22Rv1 (cell line): ENCODE measurements around the gene STAC3.

Experiments
- H3K27ac ChIP-seq: fragments of 450-650 bp; 2 replicates; pipeline ENCODE4 v1.5.1; 2017
- CTCF ChIP-seq: fragments of 450-650 bp; IDR thresholded peaks from 2 replicates; pipeline ENCODE4 v1.5.1; 2017; ENCODE audit warnings: mild to moderate bottlenecking
- ZFX ChIP-seq: fragments of 450-650 bp; IDR thresholded peaks from 2 replicates; pipeline ENCODE4 v1.6.1; 2017; ENCODE audit warnings: antibody characterized with exemption, borderline replicate concordance

The STAC3 gene

GRCh38 chr12:57240926-57241401 lies 10.0 kb downstream of the STAC3 start:
- H3K27ac ChIP-seq, result peak overlapping the region; percentile 100
- peak; percentile 3 for TF ChIP-seq CTCF
- TF ChIP-seq ZFX, result no peak

GRCh38 chr12:57240066-57240921 lies 10.7 kb downstream of the STAC3 start:
- TF ChIP-seq ZFX (no peak), CTCF (peak; percentile 38)
- H3K27ac ChIP-seq, result peak overlapping the region; percentile 100

- H3K27ac ChIP-seq, result peak overlapping the region; percentile 100
- TF ChIP-seq ZFX (no peak), CTCF (no peak)
Measured at GRCh38 chr12:57239587-57240065, 11.4 kb downstream of the STAC3 start.

- TF ChIP-seq ZFX (no peak), CTCF (peak; percentile 100)
- peak overlapping the region; percentile 100 for H3K27ac ChIP-seq
Measured at GRCh38 chr12:57238854-57239554, 12.0 kb downstream of the STAC3 start.

DNA sequence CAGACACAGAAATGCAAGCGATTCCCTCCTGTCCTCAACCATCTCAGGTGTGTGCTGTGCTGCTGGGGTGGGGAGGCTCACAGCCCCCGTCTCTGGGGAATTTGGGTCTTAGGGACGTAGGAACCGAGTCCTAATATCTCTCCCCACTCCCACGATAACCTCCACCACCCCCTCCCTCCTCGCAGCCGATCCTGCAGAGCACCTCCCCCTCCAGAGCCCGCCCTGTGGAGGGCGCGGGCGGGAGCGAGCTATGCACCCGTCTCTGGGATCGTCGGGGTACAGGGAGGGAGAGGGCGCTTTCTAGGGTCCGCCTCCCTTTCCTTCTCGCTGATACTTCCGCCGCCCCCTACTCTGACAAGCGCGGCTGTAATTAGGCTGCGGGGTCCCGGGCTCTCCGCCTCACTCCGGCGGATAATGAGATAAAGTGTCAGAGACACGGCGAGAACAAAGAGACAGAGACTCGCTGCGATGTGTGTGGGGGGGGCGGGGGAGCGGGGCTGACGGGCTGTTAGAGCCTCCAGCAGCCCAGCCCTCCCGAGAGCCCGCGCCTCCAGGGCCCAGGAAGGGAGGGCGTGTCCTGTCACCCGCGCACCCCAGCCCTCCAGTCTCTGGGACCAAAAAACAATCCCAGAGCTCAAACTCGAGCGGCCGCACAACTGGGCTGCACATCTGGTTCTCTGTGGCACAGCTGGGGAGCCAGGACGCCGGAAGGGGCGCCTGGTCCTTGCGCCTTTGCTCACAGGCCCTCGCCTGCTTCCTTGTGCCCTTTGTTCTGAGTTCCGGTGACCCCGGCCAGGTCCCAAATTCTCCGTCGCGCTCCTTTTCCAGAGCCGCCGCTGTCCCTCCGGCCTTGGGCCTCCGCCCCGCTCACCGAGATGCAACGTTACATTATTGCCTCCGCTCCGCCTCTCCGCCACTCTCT lies 12.8 kb downstream of the STAC3 start:
- TF ChIP-seq ZFX (no peak), CTCF (no peak)
- peak overlapping the region; percentile 100 for H3K27ac ChIP-seq

DNA sequence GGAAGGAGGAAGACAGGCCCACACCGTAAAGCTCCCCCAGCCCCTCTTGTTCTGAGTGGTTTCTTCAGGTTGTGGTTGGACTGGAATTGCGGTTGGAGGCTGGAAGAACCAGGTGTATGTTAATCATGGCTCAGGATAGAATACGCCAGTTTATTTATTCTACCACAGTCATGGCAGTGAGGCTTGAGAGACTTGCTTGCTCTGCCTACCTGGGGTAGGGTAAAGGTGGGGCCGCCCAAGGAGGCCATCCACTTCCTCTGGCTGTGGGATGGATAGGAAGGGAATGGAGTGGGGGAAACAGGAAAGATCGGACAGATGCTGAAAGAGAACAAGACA lies 13.4 kb downstream of the STAC3 start:
- no peak for TF ChIP-seq CTCF
- TF ChIP-seq ZFX, result no peak
- peak overlapping the region; percentile 100 for H3K27ac ChIP-seq
